PC-3 (cell line): Measurements from ENCODE around the gene PITHD1. TPM values are rescaled to one million over a fixed set of nuclear protein-coding genes. Genes with fewer than 3 reads are reported as not detected.

ENCODE experiments used
- ATAC-seq: fragments of 200-7000 bp; cut with Tn5 transposase; 2 replicates; pipeline ENCODE4 v1.9.1; 2020; ENCODE audit warnings: mild to moderate bottlenecking, moderate library complexity
- BruUV-seq: library from RNA; stranded (reverse); fragments of 400-500 nt; replicated peaks from 2 replicates; lab custom pipeline; 2021; lab: Mats Ljungman, UMichigan
- CTCF ChIA-PET: fragments of 300-600 bp; sonication (Branson Sonifier 250); formaldehyde crosslinking; loops from one replicate; lab custom pipeline; 2022; ENCODE audit warnings: antibody characterized with exemption; lab: Charles Lee
- POLR2A ChIA-PET: fragments of 300-600 bp; sonication (Branson Sonifier 250); formaldehyde crosslinking; loops from one replicate; lab custom pipeline; 2022; ENCODE audit warnings: antibody characterized with exemption; ENCODE audit not compliant: unreplicated experiment; lab: Charles Lee
- DNase-seq: peaks from one replicate; pipeline ENCODE4 v3.0.0-alpha.2; 2015
- H2AFZ ChIP-seq: fragments of 300-600 bp; sonication (generic); 2 replicates; pipeline ENCODE4 v1.6.0; 2016; ENCODE audit warnings: antibody characterized with exemption, low read length
- H3F3A ChIP-seq: fragments of 300-600 bp; sonication (generic); one replicate; pipeline ENCODE4 v1.6.0; 2017; ENCODE audit warnings: antibody characterized with exemption, low read length, control low read depth, mild to moderate bottlenecking; ENCODE audit not compliant: unreplicated experiment
- H3K27ac ChIP-seq: fragments of 300-600 bp; sonication (generic); 2 replicates; pipeline ENCODE4 v1.5.1; 2016; ENCODE audit warnings: mild to moderate bottlenecking, low read length
- H3K27me3 ChIP-seq: fragments of 300-600 bp; sonication (generic); 2 replicates; pipeline ENCODE4 v1.6.1; 2016; ENCODE audit warnings: low read length, mixed read lengths
- H3K36me3 ChIP-seq: fragments of 300-600 bp; sonication (generic); 2 replicates; pipeline ENCODE4 v1.6.1; 2016; ENCODE audit warnings: low read depth, mixed run types, low read length, mixed read lengths
- H3K4me1 ChIP-seq: fragments of 300-600 bp; sonication (generic); 2 replicates; pipeline ENCODE4 v1.5.1; 2016; ENCODE audit warnings: low read length; ENCODE audit not compliant: insufficient read depth
- H3K4me2 ChIP-seq: fragments of 300-600 bp; sonication (generic); 2 replicates; pipeline ENCODE4 v1.6.0; 2016; ENCODE audit warnings: low read length
- H3K4me3 ChIP-seq: fragments of 300-600 bp; sonication (generic); 2 replicates; pipeline ENCODE4 v1.5.1; 2016; ENCODE audit warnings: mild to moderate bottlenecking, low read length, mixed read lengths
- H3K79me2 ChIP-seq: fragments of 300-600 bp; sonication (generic); 2 replicates; pipeline ENCODE4 v1.6.1; 2017; ENCODE audit warnings: low read length, mixed read lengths
- H3K9ac ChIP-seq: fragments of 300-600 bp; sonication (generic); 2 replicates; pipeline ENCODE4 v1.6.0; 2016; ENCODE audit warnings: mild to moderate bottlenecking, low read length
- H3K9me2 ChIP-seq: fragments of 300-600 bp; sonication (generic); replicated peaks from 2 replicates; pipeline ENCODE4 v1.6.1; 2016; ENCODE audit warnings: mixed run types, low read length, mixed read lengths
- H3K9me3 ChIP-seq: fragments of 300-600 bp; sonication (generic); 2 replicates; pipeline ENCODE4 v1.6.1; 2016; ENCODE audit warnings: low read length, mixed read lengths
- H4K20me1 ChIP-seq: fragments of 300-600 bp; sonication (generic); 2 replicates; pipeline ENCODE4 v1.6.1; 2016; ENCODE audit warnings: low read length, mixed read lengths
- EZH2 ChIP-seq: fragments of 300-600 bp; sonication (generic); IDR thresholded peaks from one replicate; pipeline ENCODE4 v1.6.1; 2017; ENCODE audit warnings: antibody characterized with exemption, mild to moderate bottlenecking, low read length; ENCODE audit not compliant: unreplicated experiment
- EZH2phosphoT487 ChIP-seq: fragments of 300-600 bp; sonication (generic); IDR thresholded peaks from 2 replicates; pipeline ENCODE4 v1.6.1; 2018; ENCODE audit warnings: mild to moderate bottlenecking, antibody characterized with exemption, low read length, borderline replicate concordance
- intact Hi-C: fragments of 100-400 bp; cut with micrococcal nuclease; formaldehyde crosslinking; loops from 2 replicates; pipeline ENCODE4 v1.9.0; 2023
- total RNA-seq: library from RNA; depleted of rRNA; stranded (reverse); fragments of >200 nt; gene quantifications from 2 replicates; pipeline ENCODE4 v1.2.3, GENCODE V29; 2014
- TF ChIP-seq, protein P1 (sequence below): fragments of 300-600 bp; sonication (generic); conservative IDR thresholded peaks from 2 replicates; pipeline ENCODE4 v1.5.1; 2017; ENCODE audit warnings: antibody characterized with exemption, low read depth, mild to moderate bottlenecking, low read length

PITHD1 gene
- total RNA-seq, 1 experiment from 2014 or later, result 107 TPM

GRCh38 chr1:23743287-23744152 is 34.7 kb upstream of the PITHD1 start, which contains the start of gene ELOA:
TSS of gene ELOA (plus strand) at chr1:23743471. CDS start at chr1:23743504, 33 bp downstream.
- H3K9ac ChIP-seq, result peak within 1 kb of the TSS; percentile 90
- H4K20me1 ChIP-seq, result peaks cover 28% of the 10 kb centered on the region
- peaks cover 18% of the 10 kb centered on the region for H3K4me1 ChIP-seq
- no peaks in the 10 kb centered on the region for H3K27me3 ChIP-seq
- ChIA-PET CTCF (no interaction called here), POLR2A (interaction anchor here (0.6 kb wide), 2 partner anchors 23 to 40 kb away, joined by 3 to 7 read pairs; no protein-coding TSS in a partner anchor)
- peak; percentile 65 for DNase-seq
- H3K36me3 ChIP-seq, result no peaks in the 10 kb centered on the region; the same call in 1 of the 2 replicates
- no peaks in the 10 kb centered on the region for H3K9me3 ChIP-seq
- peak; percentile 91 for ATAC-seq
- H3K4me3 ChIP-seq, result peak within 1 kb of the TSS; percentile 88
- H3K79me2 ChIP-seq, result peaks cover 53% of the 10 kb centered on the region
- peak within 1 kb of the TSS; percentile 90 for H2AFZ ChIP-seq
- intact Hi-C loops, result no loop called here
- no TSS peak for BruUV-seq
- no peaks in the 10 kb centered on the region for H3K9me2 ChIP-seq
- H3F3A ChIP-seq, result no peaks in the 10 kb centered on the region
- TF ChIP-seq EZH2 (no peak), EZH2phosphoT487 (no peak)
- TF ChIP-seq, protein P1, sequence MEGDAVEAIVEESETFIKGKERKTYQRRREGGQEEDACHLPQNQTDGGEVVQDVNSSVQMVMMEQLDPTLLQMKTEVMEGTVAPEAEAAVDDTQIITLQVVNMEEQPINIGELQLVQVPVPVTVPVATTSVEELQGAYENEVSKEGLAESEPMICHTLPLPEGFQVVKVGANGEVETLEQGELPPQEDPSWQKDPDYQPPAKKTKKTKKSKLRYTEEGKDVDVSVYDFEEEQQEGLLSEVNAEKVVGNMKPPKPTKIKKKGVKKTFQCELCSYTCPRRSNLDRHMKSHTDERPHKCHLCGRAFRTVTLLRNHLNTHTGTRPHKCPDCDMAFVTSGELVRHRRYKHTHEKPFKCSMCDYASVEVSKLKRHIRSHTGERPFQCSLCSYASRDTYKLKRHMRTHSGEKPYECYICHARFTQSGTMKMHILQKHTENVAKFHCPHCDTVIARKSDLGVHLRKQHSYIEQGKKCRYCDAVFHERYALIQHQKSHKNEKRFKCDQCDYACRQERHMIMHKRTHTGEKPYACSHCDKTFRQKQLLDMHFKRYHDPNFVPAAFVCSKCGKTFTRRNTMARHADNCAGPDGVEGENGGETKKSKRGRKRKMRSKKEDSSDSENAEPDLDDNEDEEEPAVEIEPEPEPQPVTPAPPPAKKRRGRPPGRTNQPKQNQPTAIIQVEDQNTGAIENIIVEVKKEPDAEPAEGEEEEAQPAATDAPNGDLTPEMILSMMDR, result no peak
- peak within 1 kb of the TSS; percentile 96 for H3K4me2 ChIP-seq
- 0 out of 2 replicates have a peak within 1 kb of the TSS, but pooled peaks have one; percentile 14 for H3K27ac ChIP-seq

- Histone ChIP-seq H3K9me2 (no peaks in the 10 kb centered on the region), H3K27ac (no peak overlapping the region), H3K27me3 (no peaks in the 10 kb centered on the region), H3K4me1 (peaks cover 18% of the 10 kb centered on the region), H3K36me3 (peaks cover 14% of the 10 kb centered on the region; the same call in 1 of the 2 replicates), H4K20me1 (peaks cover 28% of the 10 kb centered on the region), H3K79me2 (peaks cover 66% of the 10 kb centered on the region), H3F3A (no peaks in the 10 kb centered on the region), H2AFZ (no peak overlapping the region), H3K4me3 (peak overlapping the region; percentile 88), H3K9me3 (no peaks in the 10 kb centered on the region), H3K4me2 (peak overlapping the region; percentile 96), H3K9ac (no peak overlapping the region; the same call in 1 of the 2 replicates)
- BruUV-seq, result no TSS peak
- peak; percentile 52 for DNase-seq
- TF ChIP-seq EZH2phosphoT487, result no peak
- TF ChIP-seq, protein P1, result peak; percentile 47
- intact Hi-C loops, result no loop called here
- ATAC-seq, result no peak
- CTCF ChIA-PET, result interaction anchor here (0.5 to 0.7 kb wide), 5 partner anchors 64 to 1602 kb away, joined by 3 to 12 read pairs (median 6); no protein-coding TSS in a partner anchor
- POLR2A ChIA-PET, result interaction anchor here (0.6 to 0.8 kb wide), 2 partner anchors 12 to 54 kb away, joined by 10 to 22 read pairs; partner anchors contain the start of gene RPL11
These were observed 32.7 kb upstream of the PITHD1 start for GRCh38 chr1:23745515-23745914.
